SIG-M5 (cell line): Measurements from ENCODE around the gene TMEM106C.

Source experiments
- DNase-seq: peaks from one replicate; lab custom pipeline; 2025; lab: John Stamatoyannopoulos, UW

TMEM106C gene

GRCh38 chr12:47995981-47996401 is 32.6 kb downstream of the TMEM106C start:
- no peak for DNase-seq

GRCh38 chr12:47997321-47997720 is 33.9 kb downstream of the TMEM106C start:
- no peak for DNase-seq

- DNase-seq = no peak
These were observed 36.4 kb downstream of the TMEM106C start for GRCh38 chr12:47999816-48000215.

- DNase-seq = no peak
These were observed 37.6 kb downstream of the TMEM106C start for GRCh38 chr12:48000878-48001504.

GRCh38 chr12:48001505-48002413 is 38.4 kb downstream of the TMEM106C start:
- DNase-seq = no peak

- no peak for DNase-seq
These were observed 39.0 kb downstream of the TMEM106C start for GRCh38 chr12:48002414-48002730.

GRCh38 chr12:48002773-48003218 is 39.4 kb downstream of the TMEM106C start:
- DNase-seq = no peak

GRCh38 chr12:48003226-48004052 is 40.0 kb downstream of the TMEM106C start:
- no peak for DNase-seq

GRCh38 chr12:48004053-48004941 is 40.9 kb downstream of the TMEM106C start, which contains the start of gene COL2A1:
Gene COL2A1 (minus strand): TSS chr12:48004476. CDS start chr12:48004321, 155 bp downstream.
- no peak for DNase-seq

- no peak for DNase-seq
These were observed 41.8 kb downstream of the TMEM106C start for GRCh38 chr12:48005001-48005749.

GRCh38 chr12:48005750-48006021 is 42.3 kb downstream of the TMEM106C start:
- DNase-seq = no peak

GRCh38 chr12:48007206-48007605 is 43.8 kb downstream of the TMEM106C start:
- DNase-seq = no peak

- DNase-seq = no peak
These were observed 45.0 kb downstream of the TMEM106C start for GRCh38 chr12:48008349-48008748.

- no peak for DNase-seq
These were observed 45.6 kb downstream of the TMEM106C start for GRCh38 chr12:48008950-48009349.

- no peak for DNase-seq
These were observed 46.1 kb downstream of the TMEM106C start for GRCh38 chr12:48009471-48009870.

- DNase-seq = no peak
These were observed 47.1 kb downstream of the TMEM106C start for GRCh38 chr12:48010366-48010970.

GRCh38 chr12:48012070-48012469 is 48.7 kb downstream of the TMEM106C start:
- DNase-seq = no peak

GRCh38 chr12:48013287-48013686 is 49.9 kb downstream of the TMEM106C start:
- DNase-seq = no peak

GRCh38 chr12:48015129-48015528 is 51.7 kb downstream of the TMEM106C start:
- no peak for DNase-seq

GRCh38 chr12:48015954-48016353 is 52.6 kb downstream of the TMEM106C start:
- no peak for DNase-seq
